IMR-90 (cell line): Measurements from ENCODE around the gene EFEMP2. TPM values are rescaled to one million over a fixed set of nuclear protein-coding genes. Genes with fewer than 3 reads are reported as not detected.

Source experiments
- ATAC-seq: fragments of 200-7000 bp; cut with Tn5 transposase; 2 replicates; pipeline ENCODE4 v1.9.1; 2020; ENCODE audit warnings: low read depth, mild to moderate bottlenecking, moderate library complexity
- BruUV-seq: library from RNA; stranded (reverse); fragments of 400-500 nt; replicated peaks from 2 replicates; lab custom pipeline; 2021; lab: Mats Ljungman, UMichigan
- CTCF ChIA-PET: fragments of 300-600 bp; formaldehyde crosslinking; extraction: SDS; loops from one replicate; lab custom pipeline; 2021; ENCODE audit warnings: antibody characterized with exemption; lab: Yijun Ruan, JAX
- POLR2A ChIA-PET: fragments of 300-600 bp; sonication (Branson Sonifier 250); formaldehyde crosslinking; loops from one replicate; lab custom pipeline; 2022; ENCODE audit warnings: antibody characterized with exemption; ENCODE audit not compliant: unreplicated experiment; lab: Charles Lee
- DNase-seq: peaks from one replicate; pipeline ENCODE4 v3.0.0; 2013
- H2AFZ ChIP-seq: replicated peaks from 2 replicates; pipeline ENCODE3; 2013; ENCODE audit warnings: low read length, mild to moderate bottlenecking; ENCODE audit not compliant: poor library complexity
- H2AK5ac ChIP-seq: 2 replicates; pipeline ENCODE4 v1.6.1; 2013; ENCODE audit warnings: low read depth, low read length, inconsistent platforms
- H2AK9ac ChIP-seq: replicated peaks from 2 replicates; pipeline ENCODE3; 2013; ENCODE audit warnings: mild to moderate bottlenecking, low read depth, low read length, moderate library complexity; ENCODE audit not compliant: poor library complexity
- H2BK120ac ChIP-seq: 2 replicates; pipeline ENCODE4 v1.6.1; 2013; ENCODE audit warnings: low read depth, low read length, inconsistent platforms
- H2BK15ac ChIP-seq: 3 replicates; pipeline ENCODE4 v1.6.1; 2013; ENCODE audit warnings: low read depth, low read length, inconsistent platforms
- H2BK20ac ChIP-seq: 2 replicates; pipeline ENCODE4 v1.6.1; 2013; ENCODE audit warnings: low read depth, mild to moderate bottlenecking, inconsistent platforms, low read length, moderate library complexity
- H2BK5ac ChIP-seq: 2 replicates; pipeline ENCODE4 v1.6.1; 2013; ENCODE audit warnings: mild to moderate bottlenecking, low read depth, low read length, inconsistent platforms; ENCODE audit not compliant: poor library complexity, severe bottlenecking
- H3K14ac ChIP-seq: replicated peaks from 2 replicates; pipeline ENCODE4 v1.6.1; 2013; ENCODE audit warnings: low read depth, low read length, inconsistent platforms
- H3K18ac ChIP-seq: 2 replicates; pipeline ENCODE4 v1.6.1; 2013; ENCODE audit warnings: low read depth, low read length, control low read depth
- H3K23ac ChIP-seq: 2 replicates; pipeline ENCODE4 v1.6.1; 2013; ENCODE audit warnings: low read depth, low read length, inconsistent platforms
- H3K27ac ChIP-seq: 2 replicates; pipeline ENCODE4 v1.5.1; 2013; ENCODE audit warnings: mild to moderate bottlenecking, control low read depth, low read length; ENCODE audit not compliant: insufficient read depth
- H3K27me3 ChIP-seq: 2 replicates; pipeline ENCODE4 v1.6.1; 2013; ENCODE audit warnings: low read length; ENCODE audit not compliant: control insufficient read depth, insufficient read depth
- H3K36me3 ChIP-seq: 2 replicates; pipeline ENCODE4 v1.6.1; 2013; ENCODE audit warnings: low read length, mixed read lengths; ENCODE audit not compliant: control insufficient read depth, insufficient read depth
- H3K4ac ChIP-seq: 2 replicates; pipeline ENCODE4 v1.6.1; 2013; ENCODE audit warnings: low read depth, low read length, inconsistent platforms
- H3K4me1 ChIP-seq: 2 replicates; pipeline ENCODE4 v1.6.1; 2013; ENCODE audit warnings: low read length, mixed read lengths; ENCODE audit not compliant: control insufficient read depth, insufficient read depth
- H3K4me2 ChIP-seq: 2 replicates; pipeline ENCODE4 v1.6.1; 2013; ENCODE audit warnings: low read depth, mild to moderate bottlenecking, control low read depth, low read length, moderate library complexity
- H3K4me3 ChIP-seq: 2 replicates; pipeline ENCODE4 v1.5.1; 2013; ENCODE audit warnings: low read depth, mild to moderate bottlenecking, control low read depth, low read length, moderate library complexity; ENCODE audit not compliant: insufficient read depth
- H3K56ac ChIP-seq: 2 replicates; pipeline ENCODE4 v1.6.1; 2013; ENCODE audit warnings: low read length, inconsistent platforms; ENCODE audit not compliant: insufficient read depth; ENCODE audit errors: extremely low read depth
- H3K79me1 ChIP-seq, 2 experiments: 2 replicates each; pipeline ENCODE4 v1.6.1; 2013; ENCODE audit warnings: low read length in 2 of 2, inconsistent platforms in 1 of 2, low read depth in 1 of 2
- H3K9ac ChIP-seq: 2 replicates; pipeline ENCODE4 v1.6.1; 2013; ENCODE audit warnings: low read depth, low read length, control low read depth
- H3K9me1 ChIP-seq: 2 replicates; pipeline ENCODE4 v1.6.1; 2013; ENCODE audit warnings: low read length, inconsistent platforms; ENCODE audit not compliant: insufficient read depth
- H3K9me3 ChIP-seq: 2 replicates; pipeline ENCODE4 v1.6.1; 2013; ENCODE audit warnings: low read length; ENCODE audit not compliant: control insufficient read depth, insufficient read depth
- H4K20me1 ChIP-seq: 2 replicates; pipeline ENCODE4 v1.6.1; 2013; ENCODE audit warnings: low read length, inconsistent platforms; ENCODE audit not compliant: insufficient read depth
- H4K5ac ChIP-seq: 2 replicates; pipeline ENCODE4 v1.6.1; 2013; ENCODE audit warnings: mild to moderate bottlenecking, low read depth, low read length, control low read depth
- H4K8ac ChIP-seq, 2 experiments: 2 replicates each; pipeline ENCODE4 v1.6.1; 2013; ENCODE audit warnings: low read depth in 2 of 2, low read length in 2 of 2, control low read depth in 1 of 2, inconsistent platforms in 1 of 2
- H4K91ac ChIP-seq: 2 replicates; pipeline ENCODE4 v1.6.1; 2013; ENCODE audit warnings: low read depth, low read length, inconsistent platforms; ENCODE audit not compliant: insufficient read depth
- BHLHE40 ChIP-seq: fragments of 150-350 bp; IDR thresholded peaks from 2 replicates; pipeline ENCODE4 v1.6.1; 2016; ENCODE audit warnings: mild to moderate bottlenecking, low read depth, low read length
- CEBPB ChIP-seq: IDR thresholded peaks from 2 replicates; pipeline ENCODE4 v1.6.1; 2012; ENCODE audit warnings: low read depth, low read length, improper control_type of control experiment
- CHD1 ChIP-seq: IDR thresholded peaks from 2 replicates; pipeline ENCODE4 v1.6.1; 2012; ENCODE audit warnings: low read depth, low read length, improper control_type of control experiment
- FOS ChIP-seq: fragments of 150-350 bp; IDR thresholded peaks from 2 replicates; pipeline ENCODE4 v1.6.1; 2016; ENCODE audit warnings: low read depth, low read length
- MAFK ChIP-seq: IDR thresholded peaks from 2 replicates; pipeline ENCODE4 v1.6.1; 2012; ENCODE audit warnings: low read depth, low read length, improper control_type of control experiment
- MAZ ChIP-seq: IDR thresholded peaks from 2 replicates; pipeline ENCODE4 v1.6.1; 2012; ENCODE audit warnings: low read depth, mild to moderate bottlenecking, low read length, improper control_type of control experiment, moderate library complexity, borderline replicate concordance
- MXI1 ChIP-seq: IDR thresholded peaks from 2 replicates; pipeline ENCODE4 v1.6.1; 2012; ENCODE audit warnings: low read depth, mild to moderate bottlenecking, low read length, moderate library complexity, borderline replicate concordance
- NFE2L2 ChIP-seq: fragments of 150-350 bp; IDR thresholded peaks from 2 replicates; pipeline ENCODE4 v1.6.1; 2016; ENCODE audit warnings: low read depth, mild to moderate bottlenecking, low read length
- POLR2A ChIP-seq: IDR thresholded peaks from 2 replicates; pipeline ENCODE4 v1.6.1; 2012; ENCODE audit warnings: mild to moderate bottlenecking, low read depth, low read length
- RAD21 ChIP-seq: IDR thresholded peaks from 2 replicates; pipeline ENCODE4 v1.6.1; 2012; ENCODE audit warnings: low read length, improper control_type of control experiment
- RCOR1 ChIP-seq: IDR thresholded peaks from 2 replicates; pipeline ENCODE4 v1.6.1; 2012; ENCODE audit warnings: mild to moderate bottlenecking, low read length, improper control_type of control experiment; ENCODE audit not compliant: insufficient replicate concordance
- RFX5 ChIP-seq: IDR thresholded peaks from 2 replicates; pipeline ENCODE4 v1.8.0; 2012; ENCODE audit warnings: low read depth, mild to moderate bottlenecking, low read length, moderate library complexity
- SMC3 ChIP-seq: fragments of 150-350 bp; IDR thresholded peaks from 2 replicates; pipeline ENCODE4 v1.6.1; 2016; ENCODE audit warnings: low read depth, mild to moderate bottlenecking, antibody characterized with exemption, low read length, moderate library complexity
- WGBS, 2 experiments: methylation state at CpG; one replicate each; pipeline versions ENCODE4 v1.1.5 to v1.1.7; 2013; ENCODE audit warnings: missing lambda C conversion rate in 2 of 2; ENCODE audit not compliant: insufficient read length in 1 of 2; ENCODE audit errors: extremely low coverage in 2 of 2; 5-methylcytosine and 5-hydroxymethylcytosine counted together
- dilution Hi-C: fragments of 300-500 bp; cut with HindIII; formaldehyde crosslinking; loops from one replicate; pipeline ENCODE4 v1.14.3; 2018; ENCODE audit warnings: low sequenced_read_pairs; ENCODE audit not compliant: unreplicated experiment
- in situ Hi-C: fragments of 300-500 bp; cut with MboI; formaldehyde crosslinking; loops from 3 replicates; pipeline ENCODE4 v1.14.3; 2019; ENCODE audit warnings: low sequenced_read_pairs, inconsistent platforms, mixed read lengths
- intact Hi-C: fragments of 100-400 bp; cut with micrococcal nuclease; formaldehyde crosslinking; loops from 2 replicates; pipeline ENCODE4 v1.10.0; 2022
- polyA plus RNA-seq, 3 experiments: library from polyadenylated mRNA; depleted of rRNA; stranded (reverse); fragments of >200 nt; gene quantifications; 2 replicates each; pipeline ENCODE4 v1.2.3, GENCODE V29; 2012; ENCODE audit warnings: low replicate concordance in 1 of 3
- total RNA-seq: library from RNA; depleted of rRNA; stranded (reverse); fragments of >200 nt; gene quantifications from 2 replicates; pipeline ENCODE4 v1.2.3, GENCODE V29; 2012
- TF ChIP-seq, protein P1 (sequence below): conservative IDR thresholded peaks from 2 replicates; pipeline ENCODE4 v1.5.1; 2012; ENCODE audit warnings: mild to moderate bottlenecking, low read depth, low read length, improper control_type of control experiment
- TF ChIP-seq, protein P2 (sequence below): fragments of 150-350 bp; IDR thresholded peaks from 2 replicates; pipeline ENCODE4 v1.6.1; 2016; ENCODE audit warnings: low read depth, mild to moderate bottlenecking, low read length, moderate library complexity, borderline replicate concordance
- TF ChIP-seq, protein P3 (sequence below): fragments of 150-350 bp; IDR thresholded peaks from 2 replicates; pipeline ENCODE4 v1.6.1; 2017; ENCODE audit warnings: mild to moderate bottlenecking, antibody characterized with exemption, low read length, low read depth

Gene EFEMP2
- total and polyA plus RNA-seq, 2 of the 4 experiments (the other 2 are of a cell fraction): 62.7 to 431 TPM

DNA sequence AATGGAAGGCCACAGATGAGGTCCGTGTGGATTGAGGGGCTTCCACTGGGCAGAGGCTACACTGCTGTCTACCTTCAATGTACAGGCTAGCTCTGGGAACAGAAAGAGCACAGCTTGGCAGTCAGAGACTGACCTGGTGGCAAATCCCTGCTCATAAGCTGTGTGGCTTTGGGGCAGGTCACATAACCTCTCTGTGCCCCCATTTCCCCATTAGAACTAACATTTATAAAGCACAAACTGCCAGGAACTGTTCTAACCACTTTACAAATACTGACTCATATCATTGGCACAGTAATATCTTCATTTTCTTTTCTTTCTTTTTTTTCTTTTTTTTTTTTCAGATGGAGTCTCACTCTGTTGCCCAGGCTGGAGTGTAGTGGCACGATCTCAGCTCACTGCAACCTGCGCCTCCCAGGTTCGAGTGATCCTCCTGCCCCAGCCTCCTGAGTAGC lies 24.4 kb upstream of the EFEMP2 start:
- in situ Hi-C loops: no loop called here
- CTCF ChIA-PET: no interaction called here

More for the DNA sequence above, 24.4 kb upstream of the EFEMP2 start:
- peaks cover 9% of the 10 kb centered on the region; the same call in 1 of the 2 replicates for H3K9me1 ChIP-seq
- H2AK9ac ChIP-seq: peak overlapping the region; percentile 92
- H4K20me1 ChIP-seq: peaks cover 76% of the 10 kb centered on the region
- H3K9ac ChIP-seq: peak overlapping the region; percentile 54; the same call in 1 of the 2 replicates
- H3K36me3 ChIP-seq: peaks cover 40% of the 10 kb centered on the region
- no peaks in the 10 kb centered on the region for H3K9me3 ChIP-seq
- peak overlapping the region; percentile 86 for H3K27ac ChIP-seq
- H3K18ac ChIP-seq: peak overlapping the region; percentile 8; the same call in 1 of the 2 replicates
- POLR2A ChIA-PET: interaction anchor here (0.6 kb wide), 4 partner anchors 9 to 290 kb away, joined by 3 to 10 read pairs (median 4); partner anchors contain the start of gene FIBP
- BruUV-seq: no TSS peak
- H2BK5ac ChIP-seq: peak overlapping the region; percentile 98
- H3K14ac ChIP-seq: peak overlapping the region; percentile 97
- peak overlapping the region; percentile 16 for H2AK5ac ChIP-seq
- peak overlapping the region; percentile 14 for H4K5ac ChIP-seq
- peaks cover 10 to 30% of the 10 kb centered on the region in 2 experiments for H3K79me1 ChIP-seq
- H2AFZ ChIP-seq: peak overlapping the region; percentile 59
- peak overlapping the region; percentile 84 to 93; a peak in 3 of 4 replicates for H4K8ac ChIP-seq
- H4K91ac ChIP-seq: peak overlapping the region; percentile 17
- H2BK20ac ChIP-seq: peak overlapping the region; percentile 12; the same call in 1 of the 2 replicates
- peak overlapping the region; percentile 98; the same call in 1 of the 2 replicates for H3K4me3 ChIP-seq
- peak overlapping the region; percentile 58 for H2BK120ac ChIP-seq
- ATAC-seq (no peak), DNase-seq (no peak)
- intact Hi-C loops: no loop called here
- peak overlapping the region; percentile 90 for H3K4me2 ChIP-seq
- peak overlapping the region; percentile 62; the same call in 1 of the 2 replicates for H3K56ac ChIP-seq
- no peak overlapping the region for H2BK15ac ChIP-seq
- dilution Hi-C loops: no loop called here
- H3K4ac ChIP-seq: peak overlapping the region; percentile 93
- WGBS, 2 experiments: no CpG with 5 or more reads among the region's 4 CpGs
- TF ChIP-seq FOS (no peak), SMC3 (no peak), BHLHE40 (no peak), CHD1 (no peak), CEBPB (no peak), MAZ (no peak), NFE2L2 (no peak), RCOR1 (no peak), MAFK (no peak), RFX5 (no peak), POLR2A (no peak; the same call in 1 of the 2 replicates), RAD21 (no peak), MXI1 (no peak)
- TF ChIP-seq, protein P1, sequence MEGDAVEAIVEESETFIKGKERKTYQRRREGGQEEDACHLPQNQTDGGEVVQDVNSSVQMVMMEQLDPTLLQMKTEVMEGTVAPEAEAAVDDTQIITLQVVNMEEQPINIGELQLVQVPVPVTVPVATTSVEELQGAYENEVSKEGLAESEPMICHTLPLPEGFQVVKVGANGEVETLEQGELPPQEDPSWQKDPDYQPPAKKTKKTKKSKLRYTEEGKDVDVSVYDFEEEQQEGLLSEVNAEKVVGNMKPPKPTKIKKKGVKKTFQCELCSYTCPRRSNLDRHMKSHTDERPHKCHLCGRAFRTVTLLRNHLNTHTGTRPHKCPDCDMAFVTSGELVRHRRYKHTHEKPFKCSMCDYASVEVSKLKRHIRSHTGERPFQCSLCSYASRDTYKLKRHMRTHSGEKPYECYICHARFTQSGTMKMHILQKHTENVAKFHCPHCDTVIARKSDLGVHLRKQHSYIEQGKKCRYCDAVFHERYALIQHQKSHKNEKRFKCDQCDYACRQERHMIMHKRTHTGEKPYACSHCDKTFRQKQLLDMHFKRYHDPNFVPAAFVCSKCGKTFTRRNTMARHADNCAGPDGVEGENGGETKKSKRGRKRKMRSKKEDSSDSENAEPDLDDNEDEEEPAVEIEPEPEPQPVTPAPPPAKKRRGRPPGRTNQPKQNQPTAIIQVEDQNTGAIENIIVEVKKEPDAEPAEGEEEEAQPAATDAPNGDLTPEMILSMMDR: no peak
- TF ChIP-seq, protein P2, sequence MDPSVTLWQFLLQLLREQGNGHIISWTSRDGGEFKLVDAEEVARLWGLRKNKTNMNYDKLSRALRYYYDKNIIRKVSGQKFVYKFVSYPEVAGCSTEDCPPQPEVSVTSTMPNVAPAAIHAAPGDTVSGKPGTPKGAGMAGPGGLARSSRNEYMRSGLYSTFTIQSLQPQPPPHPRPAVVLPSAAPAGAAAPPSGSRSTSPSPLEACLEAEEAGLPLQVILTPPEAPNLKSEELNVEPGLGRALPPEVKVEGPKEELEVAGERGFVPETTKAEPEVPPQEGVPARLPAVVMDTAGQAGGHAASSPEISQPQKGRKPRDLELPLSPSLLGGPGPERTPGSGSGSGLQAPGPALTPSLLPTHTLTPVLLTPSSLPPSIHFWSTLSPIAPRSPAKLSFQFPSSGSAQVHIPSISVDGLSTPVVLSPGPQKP: no peak
- TF ChIP-seq, protein P3, sequence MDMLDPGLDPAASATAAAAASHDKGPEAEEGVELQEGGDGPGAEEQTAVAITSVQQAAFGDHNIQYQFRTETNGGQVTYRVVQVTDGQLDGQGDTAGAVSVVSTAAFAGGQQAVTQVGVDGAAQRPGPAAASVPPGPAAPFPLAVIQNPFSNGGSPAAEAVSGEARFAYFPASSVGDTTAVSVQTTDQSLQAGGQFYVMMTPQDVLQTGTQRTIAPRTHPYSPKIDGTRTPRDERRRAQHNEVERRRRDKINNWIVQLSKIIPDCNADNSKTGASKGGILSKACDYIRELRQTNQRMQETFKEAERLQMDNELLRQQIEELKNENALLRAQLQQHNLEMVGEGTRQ: no peak
- peaks cover 38% of the 10 kb centered on the region for H3K4me1 ChIP-seq
- peak overlapping the region; percentile 99 for H3K23ac ChIP-seq
- H3K27me3 ChIP-seq: no peaks in the 10 kb centered on the region
